Panc1 (cell line): ENCODE data around the gene MACF1. TPM values are rescaled to one million over a fixed set of nuclear protein-coding genes. Genes with fewer than 3 reads are reported as not detected.
A peak's percentile ranks its signal among the peaks of the same experiment; 100 is the strongest.
"Not testable (repeated sequence)": the region's sequence is repeated elsewhere in the genome, so short reads cannot be mapped to it uniquely, and the experiment has no call there.

Experiments
- ATAC-seq: fragments of 200-7000 bp; cut with Tn5 transposase; 2 replicates; pipeline ENCODE4 v1.9.1; 2020; ENCODE audit warnings: mild to moderate bottlenecking, moderate library complexity
- BruUV-seq: library from RNA; stranded (reverse); fragments of 400-500 nt; replicated peaks from 2 replicates; lab custom pipeline; 2021; lab: Mats Ljungman, UMichigan
- CTCF ChIA-PET: fragments of 300-600 bp; sonication (Branson Sonifier 250); formaldehyde crosslinking; loops from one replicate; lab custom pipeline; 2022; ENCODE audit warnings: antibody characterized with exemption; lab: Charles Lee
- POLR2A ChIA-PET: fragments of 300-600 bp; sonication (Branson Sonifier 250); formaldehyde crosslinking; loops from one replicate; lab custom pipeline; 2022; ENCODE audit warnings: antibody characterized with exemption; lab: Charles Lee
- DNase-seq: peaks from one replicate; pipeline ENCODE4 v3.0.0-alpha.2; 2010; ENCODE audit warnings: low read depth, low spot score
- H3K27ac ChIP-seq: 2 replicates; pipeline ENCODE4 v1.5.1; 2011; ENCODE audit warnings: mild to moderate bottlenecking, low read length, inconsistent platforms
- H3K27me3 ChIP-seq: fragments of 200-500 bp; sonication (Bioruptor generic); 2 replicates; pipeline ENCODE4 v1.6.0; 2014; ENCODE audit warnings: low read length, inconsistent platforms; ENCODE audit not compliant: control insufficient read depth, insufficient read depth
- H3K36me3 ChIP-seq: fragments of 200-500 bp; sonication (Bioruptor generic); 2 replicates; pipeline ENCODE4 v1.5.1; 2014; ENCODE audit warnings: inconsistent platforms, mild to moderate bottlenecking, low read length, moderate library complexity; ENCODE audit not compliant: control insufficient read depth, insufficient read depth
- H3K4me1 ChIP-seq: 2 replicates; pipeline ENCODE4 v1.5.1; 2011; ENCODE audit warnings: inconsistent platforms, mild to moderate bottlenecking, low read length, moderate library complexity; ENCODE audit not compliant: control insufficient read depth, insufficient read depth
- H3K4me3 ChIP-seq, 2 experiments: 2 replicates each; pipeline ENCODE4 v1.5.1; 2011 to 2012; ENCODE audit warnings: low read depth in 2 of 2, low read length in 2 of 2, mild to moderate bottlenecking in 2 of 2, inconsistent platforms in 1 of 2, moderate library complexity in 1 of 2
- H3K9me3 ChIP-seq: fragments of 200-500 bp; sonication (Bioruptor generic); 2 replicates; pipeline ENCODE4 v1.5.1; 2014; ENCODE audit warnings: low read depth, mild to moderate bottlenecking, inconsistent platforms, low read length, moderate library complexity; ENCODE audit not compliant: control insufficient read depth, insufficient read depth
- POLR2AphosphoS5 ChIP-seq: IDR thresholded peaks from 2 replicates; pipeline ENCODE4 v1.6.1; 2012; ENCODE audit warnings: mild to moderate bottlenecking, low read depth, low read length, moderate library complexity
- SIN3A ChIP-seq: IDR thresholded peaks from 2 replicates; pipeline ENCODE4 v1.6.1; 2012; ENCODE audit warnings: low read depth, mild to moderate bottlenecking, low read length, moderate library complexity, borderline replicate concordance; ENCODE audit not compliant: insufficient read depth
- TCF7L2 ChIP-seq: IDR thresholded peaks from 2 replicates; pipeline ENCODE4 v1.6.1; 2011; ENCODE audit warnings: mild to moderate bottlenecking, low read depth, low read length, inconsistent platforms
- in situ Hi-C: cut with HindIII; loops from 2 replicates; pipeline ENCODE4 v1.10.0; 2016; ENCODE audit warnings: low sequenced_read_pairs, low pct_unique_long_range_greater_than_20kb
- intact Hi-C: fragments of 100-400 bp; cut with micrococcal nuclease; formaldehyde crosslinking; loops from one replicate; pipeline ENCODE4 v1.10.0; 2022; ENCODE audit not compliant: unreplicated experiment
- total RNA-seq: library from RNA; stranded (reverse); gene quantifications from one replicate; pipeline ENCODE4 v1.2.1, GENCODE V29; 2021; ENCODE audit not compliant: unreplicated experiment
- TF ChIP-seq, protein P1 (sequence below): fragments of 450-650 bp; IDR thresholded peaks from 2 replicates; pipeline ENCODE4 v1.5.1; 2017; ENCODE audit warnings: mild to moderate bottlenecking
- TF ChIP-seq, protein P2 (sequence below), 2 experiments: IDR thresholded peaks; 2 replicates each; pipeline ENCODE4 v1.6.1; 2011 to 2012; ENCODE audit warnings: low read depth in 2 of 2, control low read depth in 1 of 2, low read length in 1 of 2, mild to moderate bottlenecking in 1 of 2, moderate library complexity in 1 of 2; ENCODE audit not compliant: insufficient read depth in 1 of 2

The MACF1 gene
- total RNA-seq, 1 experiment from 2014 or later = 413 TPM

DNA sequence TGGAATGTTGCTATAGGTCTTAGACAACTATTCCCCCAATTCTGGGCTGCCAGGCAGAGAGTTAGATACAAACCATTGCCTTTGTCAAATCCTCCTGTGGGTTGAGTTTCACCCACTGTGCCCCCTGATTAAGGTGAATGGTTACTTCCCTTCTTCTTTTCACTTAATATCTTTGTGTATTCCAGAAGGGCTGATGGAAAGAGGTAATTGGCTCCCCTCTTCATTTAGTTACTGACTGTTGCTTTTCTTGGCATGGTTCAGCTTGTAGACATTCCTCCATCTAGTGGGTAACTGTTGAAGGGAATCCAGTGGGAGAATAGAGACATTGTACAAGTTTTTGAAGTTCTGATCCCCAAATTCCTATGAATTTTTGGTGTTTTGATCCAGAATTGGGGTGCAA lies 43.8 kb upstream of the MACF1 start:
- POLR2A ChIA-PET = interaction anchor here (1.1 kb wide), 1 partner anchor 13 kb away, joined by 3 read pairs; no protein-coding TSS in a partner anchor
- CTCF ChIA-PET = interaction anchor here (3.3 kb wide), 1 partner anchor 31 kb away, joined by 11 read pairs; no protein-coding TSS in a partner anchor
- ATAC-seq (no peak), DNase-seq (no peak)
- H3K27me3 ChIP-seq = no peaks in the 10 kb centered on the region
- intact Hi-C loops = no loop called here
- H3K27ac ChIP-seq = peak overlapping the region; percentile 90
- no peaks in the 10 kb centered on the region for H3K9me3 ChIP-seq
- BruUV-seq = no TSS peak
- H3K4me1 ChIP-seq = peaks cover 76% of the 10 kb centered on the region
- in situ Hi-C loops = no loop called here
- H3K36me3 ChIP-seq = no peaks in the 10 kb centered on the region
- TF ChIP-seq POLR2AphosphoS5 = 0 out of 2 replicates have a peak, but pooled peaks have one; percentile 40
- TF ChIP-seq, protein P1, sequence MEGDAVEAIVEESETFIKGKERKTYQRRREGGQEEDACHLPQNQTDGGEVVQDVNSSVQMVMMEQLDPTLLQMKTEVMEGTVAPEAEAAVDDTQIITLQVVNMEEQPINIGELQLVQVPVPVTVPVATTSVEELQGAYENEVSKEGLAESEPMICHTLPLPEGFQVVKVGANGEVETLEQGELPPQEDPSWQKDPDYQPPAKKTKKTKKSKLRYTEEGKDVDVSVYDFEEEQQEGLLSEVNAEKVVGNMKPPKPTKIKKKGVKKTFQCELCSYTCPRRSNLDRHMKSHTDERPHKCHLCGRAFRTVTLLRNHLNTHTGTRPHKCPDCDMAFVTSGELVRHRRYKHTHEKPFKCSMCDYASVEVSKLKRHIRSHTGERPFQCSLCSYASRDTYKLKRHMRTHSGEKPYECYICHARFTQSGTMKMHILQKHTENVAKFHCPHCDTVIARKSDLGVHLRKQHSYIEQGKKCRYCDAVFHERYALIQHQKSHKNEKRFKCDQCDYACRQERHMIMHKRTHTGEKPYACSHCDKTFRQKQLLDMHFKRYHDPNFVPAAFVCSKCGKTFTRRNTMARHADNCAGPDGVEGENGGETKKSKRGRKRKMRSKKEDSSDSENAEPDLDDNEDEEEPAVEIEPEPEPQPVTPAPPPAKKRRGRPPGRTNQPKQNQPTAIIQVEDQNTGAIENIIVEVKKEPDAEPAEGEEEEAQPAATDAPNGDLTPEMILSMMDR = no peak
- H3K4me3 ChIP-seq = peak overlapping the region in 1 of 2 experiments; percentile 23; a peak in 1 of 4 replicates

DNA sequence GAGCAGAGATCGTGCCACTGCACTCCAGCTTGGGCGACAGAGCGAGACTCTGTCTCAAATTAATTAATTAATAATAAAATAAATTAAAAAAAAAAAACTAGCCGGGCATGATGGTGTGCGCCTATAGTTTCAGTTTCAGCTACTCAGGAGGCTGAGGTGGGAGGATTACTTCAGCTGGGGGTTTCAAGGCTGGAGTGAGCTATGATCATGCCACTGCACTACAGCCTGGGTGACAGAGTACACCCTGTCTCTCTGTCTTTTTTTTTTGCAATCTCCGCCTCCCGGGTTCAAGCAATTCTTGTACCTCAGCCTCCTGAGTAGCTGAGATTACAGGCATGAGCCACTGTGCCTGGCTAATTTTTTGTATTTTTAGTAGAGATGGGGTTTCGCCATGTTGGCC lies 42.7 kb upstream of the MACF1 start:
- H3K9me3 ChIP-seq, H3K27me3 ChIP-seq, BruUV-seq, DNase-seq, ATAC-seq, in situ Hi-C loops, H3K36me3 ChIP-seq, CTCF ChIA-PET, H3K4me3 ChIP-seq, intact Hi-C loops: not testable (repeated sequence)
- peak overlapping the region; percentile 1 for H3K27ac ChIP-seq
- POLR2A ChIA-PET = interaction anchor here (0.6 kb wide), 1 partner anchor 38 kb away, joined by 3 read pairs; no protein-coding TSS in a partner anchor
- H3K4me1 ChIP-seq = peaks cover 73% of the 10 kb centered on the region

DNA sequence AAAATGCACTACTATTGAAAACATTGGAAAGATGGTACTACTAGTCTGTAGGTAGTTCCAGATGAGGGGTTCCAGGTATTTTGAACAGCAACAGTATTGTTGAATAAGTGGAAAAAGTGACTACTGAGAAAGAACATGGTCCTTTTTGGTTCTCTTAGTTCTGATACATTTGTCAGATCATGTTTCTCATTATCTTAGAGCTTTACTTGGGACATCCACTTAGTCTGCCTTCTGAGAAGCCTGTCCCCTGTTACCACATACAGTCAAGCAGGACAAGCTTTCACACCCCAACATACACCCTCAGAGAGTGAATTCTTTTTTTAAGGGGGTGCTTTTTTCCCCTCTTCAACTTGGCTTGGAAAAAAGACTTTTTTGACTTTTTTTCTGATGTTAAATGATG lies 41.0 kb upstream of the MACF1 start:
- no peak for ATAC-seq
- Histone ChIP-seq H3K4me1 (peaks cover 65% of the 10 kb centered on the region), H3K27ac (peak overlapping the region; percentile 76), H3K36me3 (no peaks in the 10 kb centered on the region), H3K9me3 (no peaks in the 10 kb centered on the region), H3K27me3 (no peaks in the 10 kb centered on the region), H3K4me3 (no peak overlapping the region)
- DNase-seq = no peak
- ChIA-PET POLR2A (no interaction called here), CTCF (interaction anchor here (1.4 kb wide), 1 partner anchor 29 kb away, joined by 3 read pairs; no protein-coding TSS in a partner anchor)
- TF ChIP-seq TCF7L2 (no peak), POLR2AphosphoS5 (no peak), SIN3A (no peak)
- TF ChIP-seq, protein P1 = no peak
- TF ChIP-seq, protein P2, sequence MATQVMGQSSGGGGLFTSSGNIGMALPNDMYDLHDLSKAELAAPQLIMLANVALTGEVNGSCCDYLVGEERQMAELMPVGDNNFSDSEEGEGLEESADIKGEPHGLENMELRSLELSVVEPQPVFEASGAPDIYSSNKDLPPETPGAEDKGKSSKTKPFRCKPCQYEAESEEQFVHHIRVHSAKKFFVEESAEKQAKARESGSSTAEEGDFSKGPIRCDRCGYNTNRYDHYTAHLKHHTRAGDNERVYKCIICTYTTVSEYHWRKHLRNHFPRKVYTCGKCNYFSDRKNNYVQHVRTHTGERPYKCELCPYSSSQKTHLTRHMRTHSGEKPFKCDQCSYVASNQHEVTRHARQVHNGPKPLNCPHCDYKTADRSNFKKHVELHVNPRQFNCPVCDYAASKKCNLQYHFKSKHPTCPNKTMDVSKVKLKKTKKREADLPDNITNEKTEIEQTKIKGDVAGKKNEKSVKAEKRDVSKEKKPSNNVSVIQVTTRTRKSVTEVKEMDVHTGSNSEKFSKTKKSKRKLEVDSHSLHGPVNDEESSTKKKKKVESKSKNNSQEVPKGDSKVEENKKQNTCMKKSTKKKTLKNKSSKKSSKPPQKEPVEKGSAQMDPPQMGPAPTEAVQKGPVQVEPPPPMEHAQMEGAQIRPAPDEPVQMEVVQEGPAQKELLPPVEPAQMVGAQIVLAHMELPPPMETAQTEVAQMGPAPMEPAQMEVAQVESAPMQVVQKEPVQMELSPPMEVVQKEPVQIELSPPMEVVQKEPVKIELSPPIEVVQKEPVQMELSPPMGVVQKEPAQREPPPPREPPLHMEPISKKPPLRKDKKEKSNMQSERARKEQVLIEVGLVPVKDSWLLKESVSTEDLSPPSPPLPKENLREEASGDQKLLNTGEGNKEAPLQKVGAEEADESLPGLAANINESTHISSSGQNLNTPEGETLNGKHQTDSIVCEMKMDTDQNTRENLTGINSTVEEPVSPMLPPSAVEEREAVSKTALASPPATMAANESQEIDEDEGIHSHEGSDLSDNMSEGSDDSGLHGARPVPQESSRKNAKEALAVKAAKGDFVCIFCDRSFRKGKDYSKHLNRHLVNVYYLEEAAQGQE (IDR thresholded peaks at IDR 0.05; ENCODE audit: insufficient read depth in 1 of 2, low read depth in 2 of 2, low read length in 1 of 2) = no peak
- no TSS peak for BruUV-seq
- intact Hi-C loops = no loop called here
- in situ Hi-C loops = no loop called here
